ENCODE data around the gene FEZ2. TPM values are rescaled to one million over a fixed set of nuclear protein-coding genes. Genes with fewer than 3 reads are reported as not detected.

FEZ2 gene
- total and polyA plus RNA-seq, 2 of the 8 experiments (the other 6 are each of a cell fraction or from before 2014, with no cell fraction given) = 7.5 to 16.4 TPM

GRCh38 chr2:36562240-36562639 is 35.7 kb downstream of the FEZ2 start:
- H3K4ac ChIP-seq (replicated peaks; ENCODE audit: insufficient read length, low read depth, low read length) = no peak overlapping the region
- H3K27ac ChIP-seq (ENCODE audit: low read depth, low read length) = no peak overlapping the region
- no peak overlapping the region for H3K18ac ChIP-seq (ENCODE audit: extremely low read depth, low read length)
- ChIA-PET CTCF (ENCODE audit: partially characterized antibody) (interaction anchor here (0.8 to 2.3 kb wide), 4 partner anchors 17 to 224 kb away, joined by 3 to 13 read pairs (median 4); no protein-coding TSS in a partner anchor), POLR2A (ENCODE audit: partially characterized antibody) (interaction anchor here (0.6 to 1.2 kb wide), 3 partner anchors 62 to 174 kb away, joined by 3 read pairs; no protein-coding TSS in a partner anchor)
- H3K4me1 ChIP-seq (replicated peaks in 1 of 4; ENCODE audit: control insufficient read depth in 3 of 4, insufficient read depth in 4 of 4, low read length in 3 of 4) = peaks cover 0 to 7% (median 2%) of the 10 kb centered on the region in 4 experiments; a peak in 4 of 7 replicates
- no peak overlapping the region for H3K14ac ChIP-seq (ENCODE audit: insufficient read length)
- TF ChIP-seq POLR2A (IDR thresholded peaks at IDR 0.05; ENCODE audit: control extremely low read depth in 1 of 2, low read depth in 2 of 2, low read length in 2 of 2) (no peak), CTBP2 (IDR thresholded peaks at IDR 0.05; ENCODE audit: borderline replicate concordance, insufficient read depth, insufficient read length, low read length) (no peak), RFX5 (IDR thresholded peaks at IDR 0.05; ENCODE audit: borderline replicate concordance, low read depth, low read length) (no peak), SP2 (IDR thresholded peaks at IDR 0.05; ENCODE audit: low read length) (no peak), CBX5 (IDR thresholded peaks at IDR 0.05; ENCODE audit: low read depth, low read length) (no peak)
- H3K23me2 ChIP-seq (ENCODE audit: low read depth, low read length) = no peaks in the 10 kb centered on the region
- FAIRE-seq (no peak), DNase-seq (ENCODE audit: low read depth in 1 of 2, low spot score in 2 of 2) (no peak)
- H3K4me2 ChIP-seq (ENCODE audit: insufficient read depth in 1 of 2, low read depth in 2 of 2, low read length in 2 of 2) = no peak overlapping the region
- no peak overlapping the region for H2BK20ac ChIP-seq (ENCODE audit: low read length)
- H4K8ac ChIP-seq (ENCODE audit: extremely low read depth, insufficient read depth, low read length) = no peak overlapping the region
- no peak overlapping the region for H3K23ac ChIP-seq (ENCODE audit: insufficient read length)
- no peak overlapping the region for H2BK120ac ChIP-seq (replicated peaks; ENCODE audit: low read depth, low read length)
- 0 out of 4 replicates have a peak, but pooled peaks cover 0 to 2% of the 10 kb centered on the region in 2 experiments for H3K79me2 ChIP-seq (ENCODE audit: control insufficient read depth in 1 of 2, insufficient read depth in 2 of 2, low read length in 2 of 2)
- H4K5ac ChIP-seq (ENCODE audit: insufficient read length, low read depth, low read length) = no peak overlapping the region
- no peak overlapping the region for H2AFZ ChIP-seq (ENCODE audit: low read length)
- no peaks in the 10 kb centered on the region for H3K36me3 ChIP-seq (ENCODE audit: control insufficient read depth in 2 of 4, insufficient read depth in 4 of 4, low read length in 3 of 4)
- H3K9me3 ChIP-seq (ENCODE audit: insufficient read depth in 2 of 2, low read depth in 1 of 2, low read length in 1 of 2) = no peaks in the 10 kb centered on the region
- peaks cover 3% of the 10 kb centered on the region; the same call in 1 of the 2 replicates for H3K79me1 ChIP-seq (ENCODE audit: low read depth, low read length)
- H3K27me3 ChIP-seq (replicated peaks in 1 of 4; ENCODE audit: control insufficient read depth in 3 of 4, extremely low read depth in 1 of 4, insufficient read depth in 3 of 4, low read length in 3 of 4) = no peaks in the 10 kb centered on the region
- no peak overlapping the region for H4K91ac ChIP-seq (replicated peaks; ENCODE audit: insufficient read length, low read length)
- H3K4me3 ChIP-seq (ENCODE audit: extremely low read depth in 1 of 4, insufficient read depth in 2 of 4, low read depth in 3 of 4, low read length in 4 of 4) = no peak overlapping the region
- no peak overlapping the region for H2AK5ac ChIP-seq (ENCODE audit: low read depth, low read length)
- H2BK12ac ChIP-seq (ENCODE audit: low read depth, low read length) = no peak overlapping the region
- H2BK5ac ChIP-seq (ENCODE audit: low read depth, low read length) = no peak overlapping the region
- H4K20me1 ChIP-seq (replicated peaks in 1 of 2; ENCODE audit: control insufficient read depth in 1 of 2, insufficient read depth in 2 of 2, low read length in 2 of 2) = no peaks in the 10 kb centered on the region
- H3K56ac ChIP-seq (replicated peaks; ENCODE audit: insufficient read length, low read depth, low read length) = no peak overlapping the region
- H2BK15ac ChIP-seq (ENCODE audit: low read length) = no peak overlapping the region
- 93% methylated on average over 1 of the region's 1 CpG; no CpG with 5 or more reads in 1 of the 2 experiments for WGBS, 2 experiments (ENCODE audit: extremely low coverage in 1 of 2, insufficient coverage in 1 of 2, insufficient read length in 1 of 2, insufficient replicate concordance in 2 of 2, low coverage in 1 of 2, low lambda C conversion rate in 2 of 2, missing lambda C conversion rate in 1 of 2)
- H3K9ac ChIP-seq (replicated peaks in 1 of 4; ENCODE audit: extremely low read depth in 1 of 4, low read depth in 3 of 4, low read length in 3 of 4) = no peak overlapping the region
